Measurements from ENCODE around the gene CCDC33. TPM values are rescaled to one million over a fixed set of nuclear protein-coding genes. Genes with fewer than 3 reads are reported as not detected.

Gene CCDC33
- total RNA-seq, 1 experiment from 2014 or later: 2.7 TPM

DNA sequence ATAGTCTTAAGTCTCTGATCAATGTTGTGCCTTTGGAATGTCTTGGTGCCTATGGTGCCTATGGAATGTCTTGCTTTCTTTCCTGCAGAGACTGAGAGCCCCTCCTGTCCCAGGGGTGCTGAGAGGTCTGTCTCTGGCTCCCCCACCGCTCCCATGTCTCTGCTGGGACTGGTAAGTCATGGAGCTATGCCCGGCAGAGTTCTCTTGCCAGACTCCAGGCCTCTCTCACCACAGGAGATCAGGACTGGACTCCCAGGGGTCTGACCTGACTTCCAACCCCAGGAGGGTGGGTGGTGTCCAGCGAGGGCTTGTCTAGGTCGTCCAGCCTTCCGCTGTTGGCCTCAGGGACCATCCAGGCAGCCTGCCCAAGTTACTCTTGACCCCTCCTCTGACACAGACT is 145.4 kb downstream of the CCDC33 start:
- no peaks in the 10 kb centered on the region for H3K9me3 Mint-ChIP-seq (ENCODE audit: low read depth, unreplicated experiment)
- DNase-seq: no peak
- peak overlapping the region; percentile 90 for H3K27ac Mint-ChIP-seq (ENCODE audit: unreplicated experiment)
- no peaks in the 10 kb centered on the region for H3K27me3 Mint-ChIP-seq (ENCODE audit: unreplicated experiment)
- TF ChIP-seq, protein P1, sequence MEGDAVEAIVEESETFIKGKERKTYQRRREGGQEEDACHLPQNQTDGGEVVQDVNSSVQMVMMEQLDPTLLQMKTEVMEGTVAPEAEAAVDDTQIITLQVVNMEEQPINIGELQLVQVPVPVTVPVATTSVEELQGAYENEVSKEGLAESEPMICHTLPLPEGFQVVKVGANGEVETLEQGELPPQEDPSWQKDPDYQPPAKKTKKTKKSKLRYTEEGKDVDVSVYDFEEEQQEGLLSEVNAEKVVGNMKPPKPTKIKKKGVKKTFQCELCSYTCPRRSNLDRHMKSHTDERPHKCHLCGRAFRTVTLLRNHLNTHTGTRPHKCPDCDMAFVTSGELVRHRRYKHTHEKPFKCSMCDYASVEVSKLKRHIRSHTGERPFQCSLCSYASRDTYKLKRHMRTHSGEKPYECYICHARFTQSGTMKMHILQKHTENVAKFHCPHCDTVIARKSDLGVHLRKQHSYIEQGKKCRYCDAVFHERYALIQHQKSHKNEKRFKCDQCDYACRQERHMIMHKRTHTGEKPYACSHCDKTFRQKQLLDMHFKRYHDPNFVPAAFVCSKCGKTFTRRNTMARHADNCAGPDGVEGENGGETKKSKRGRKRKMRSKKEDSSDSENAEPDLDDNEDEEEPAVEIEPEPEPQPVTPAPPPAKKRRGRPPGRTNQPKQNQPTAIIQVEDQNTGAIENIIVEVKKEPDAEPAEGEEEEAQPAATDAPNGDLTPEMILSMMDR (IDR thresholded peaks at IDR 0.05; ENCODE audit: unreplicated experiment): no peak
- no TSS peak for BruUV-seq (replicated peaks)
- no peak overlapping the region for H3K4me3 Mint-ChIP-seq (ENCODE audit: low read depth, unreplicated experiment)
- peaks cover 81% of the 10 kb centered on the region for H3K4me1 Mint-ChIP-seq (ENCODE audit: low read depth, unreplicated experiment)
- intact Hi-C loops (cut with micrococcal nuclease; ENCODE audit: unreplicated experiment): no loop called here
- peaks cover 25% of the 10 kb centered on the region for H3K36me3 Mint-ChIP-seq (ENCODE audit: insufficient read depth, unreplicated experiment)
- CTCF ChIA-PET: interaction anchor here (0.9 to 1.9 kb wide), 7 partner anchors 26 to 101 kb away, joined by 3 to 23 read pairs (median 4); no protein-coding TSS in a partner anchor

DNA sequence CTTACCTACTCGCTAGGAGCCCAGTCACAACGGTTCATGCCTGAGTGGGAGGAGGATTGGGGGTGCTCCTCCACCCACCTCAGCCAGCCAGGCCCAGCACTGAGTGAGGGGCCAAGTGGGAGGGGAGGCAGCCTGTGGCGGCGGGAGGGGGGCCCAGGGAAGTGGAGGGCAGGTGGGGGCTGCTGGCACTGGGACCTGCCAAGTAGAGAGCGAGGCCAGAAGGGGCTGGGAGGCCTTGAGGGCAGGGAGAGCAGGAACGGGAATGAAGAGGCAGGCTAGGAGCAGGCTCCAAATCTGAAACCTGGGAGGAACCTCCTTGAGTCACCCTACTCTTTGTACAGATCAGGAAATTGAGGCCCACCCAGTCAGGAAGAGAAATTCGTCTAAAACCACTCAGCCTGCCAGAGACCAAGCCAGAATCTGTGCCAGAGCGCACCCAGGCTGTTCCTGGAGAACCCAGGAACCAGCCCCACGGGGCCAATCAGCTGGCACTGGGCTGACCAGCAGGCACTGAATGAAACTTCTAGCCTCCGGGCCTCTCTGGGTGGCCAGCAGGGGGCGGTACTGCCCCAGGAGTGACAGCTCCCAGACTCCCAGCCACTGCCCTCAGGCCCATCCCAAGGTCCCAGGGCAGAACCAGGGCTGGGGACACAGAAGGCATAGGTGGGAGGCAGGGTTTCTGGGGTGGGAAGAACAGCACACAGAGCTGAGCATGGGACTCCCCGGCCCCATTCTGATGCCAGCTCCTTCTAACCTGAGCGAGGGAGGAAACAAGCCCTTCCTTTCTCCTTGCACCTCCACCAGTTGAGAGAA is 146.1 kb downstream of the CCDC33 start:
- Mint-ChIP-seq H3K4me3 (ENCODE audit: low read depth, unreplicated experiment) (no peak overlapping the region), H3K36me3 (ENCODE audit: insufficient read depth, unreplicated experiment) (peaks cover 25% of the 10 kb centered on the region), H3K9me3 (ENCODE audit: low read depth, unreplicated experiment) (no peaks in the 10 kb centered on the region), H3K27me3 (ENCODE audit: unreplicated experiment) (no peaks in the 10 kb centered on the region), H3K4me1 (ENCODE audit: low read depth, unreplicated experiment) (peaks cover 76% of the 10 kb centered on the region), H3K27ac (ENCODE audit: unreplicated experiment) (peak overlapping the region; percentile 90)
- TSS peak; percentile 10 for BruUV-seq (replicated peaks)
- DNase-seq: peak; percentile 98
- CTCF ChIA-PET: interaction anchor here (0.7 to 1.9 kb wide), 17 partner anchors 15 to 107 kb away, joined by 3 to 23 read pairs (median 4); partner anchors contain the start of genes SEMA7A and UBL7
- intact Hi-C loops (cut with micrococcal nuclease; ENCODE audit: unreplicated experiment): loop anchor here (1.0 kb wide), 1 partner anchor 56 kb away; no protein-coding TSS in a partner anchor
- TF ChIP-seq, protein P1 (IDR thresholded peaks at IDR 0.05; ENCODE audit: unreplicated experiment): peak; percentile 99

DNA sequence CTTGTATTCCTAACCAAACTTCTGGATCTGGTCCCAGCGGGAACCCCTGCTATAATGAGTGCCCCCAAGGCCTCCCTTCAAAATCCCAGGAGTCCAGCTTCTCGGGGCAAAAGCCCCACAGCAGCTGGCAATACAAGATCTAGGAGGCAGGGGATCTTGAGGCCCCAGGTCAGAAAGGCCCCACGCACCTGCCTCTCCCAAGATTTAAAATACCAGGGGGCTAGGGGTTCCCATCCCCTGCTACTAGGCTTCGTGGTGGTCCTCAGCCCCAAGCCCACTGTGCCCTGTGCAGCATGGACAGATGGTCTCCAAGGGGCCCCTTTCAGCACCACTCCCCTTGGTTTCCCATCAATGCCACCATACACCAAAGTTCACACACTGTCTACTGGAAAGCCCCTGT is 147.2 kb downstream of the CCDC33 start:
- TF ChIP-seq, protein P1 (IDR thresholded peaks at IDR 0.05; ENCODE audit: unreplicated experiment): no peak
- BruUV-seq (replicated peaks): TSS peak; percentile 34
- DNase-seq: no peak
- Mint-ChIP-seq H3K36me3 (ENCODE audit: insufficient read depth, unreplicated experiment) (peaks cover 25% of the 10 kb centered on the region), H3K4me1 (ENCODE audit: low read depth, unreplicated experiment) (peaks cover 86% of the 10 kb centered on the region), H3K27me3 (ENCODE audit: unreplicated experiment) (no peaks in the 10 kb centered on the region), H3K27ac (ENCODE audit: unreplicated experiment) (peak overlapping the region; percentile 90), H3K4me3 (ENCODE audit: low read depth, unreplicated experiment) (peak overlapping the region; percentile 32), H3K9me3 (ENCODE audit: low read depth, unreplicated experiment) (no peaks in the 10 kb centered on the region)
- CTCF ChIA-PET: interaction anchor here (1.9 to 2.6 kb wide), 3 partner anchors 9 to 57 kb away, joined by 8 to 25 read pairs (median 23); no protein-coding TSS in a partner anchor
- intact Hi-C loops (cut with micrococcal nuclease; ENCODE audit: unreplicated experiment): no loop called here

DNA sequence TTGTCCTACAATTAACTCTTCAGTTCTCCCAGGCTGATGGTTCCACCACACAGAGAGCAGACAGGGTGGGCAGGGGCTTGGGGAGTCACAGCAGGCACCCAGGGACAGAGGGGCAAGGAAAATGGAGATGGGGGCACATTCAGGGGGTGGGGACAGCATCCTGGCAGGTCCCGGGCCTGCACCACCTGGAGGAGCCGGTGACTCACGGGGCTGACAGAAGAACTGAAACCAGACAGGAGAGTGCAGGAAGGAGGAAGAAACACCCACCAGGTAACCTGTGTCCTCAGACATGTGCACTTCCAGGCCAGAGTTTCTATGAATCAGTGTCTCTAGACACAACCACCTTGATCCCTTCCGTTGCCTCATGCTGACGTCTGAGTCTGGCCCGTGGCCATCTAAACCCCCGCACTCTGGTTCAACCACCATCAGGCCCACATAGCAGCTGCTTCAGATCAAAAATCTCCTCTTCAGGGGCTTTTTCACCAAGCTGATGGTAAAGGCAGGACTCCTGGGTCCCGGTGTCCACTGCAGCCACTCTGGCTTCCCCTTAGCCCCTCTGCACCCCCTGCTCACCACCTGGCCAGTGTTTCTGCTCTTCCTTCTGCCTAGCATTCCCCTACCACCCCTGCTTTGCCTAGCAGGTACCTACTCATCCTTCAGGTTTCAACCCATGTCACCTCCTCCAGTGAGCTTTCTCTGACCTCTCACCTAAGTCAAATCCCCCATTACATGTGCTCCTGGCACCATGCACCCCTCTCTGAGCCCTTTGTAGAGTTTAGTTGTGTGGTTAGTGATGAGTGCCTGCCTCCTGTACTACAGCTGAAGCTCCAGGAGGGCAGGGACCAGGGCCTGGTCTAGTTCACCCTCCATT is 147.8 kb downstream of the CCDC33 start:
- intact Hi-C loops (cut with micrococcal nuclease; ENCODE audit: unreplicated experiment): no loop called here
- H3K36me3 Mint-ChIP-seq (ENCODE audit: insufficient read depth, unreplicated experiment): peaks cover 25% of the 10 kb centered on the region
- H3K4me3 Mint-ChIP-seq (ENCODE audit: low read depth, unreplicated experiment): peak overlapping the region; percentile 32
- H3K27ac Mint-ChIP-seq (ENCODE audit: unreplicated experiment): peak overlapping the region; percentile 90
- CTCF ChIA-PET: interaction anchor here (1.0 to 2.6 kb wide), 6 partner anchors 10 to 59 kb away, joined by 3 to 25 read pairs (median 5); no protein-coding TSS in a partner anchor
- BruUV-seq (replicated peaks): TSS peak; percentile 24
- peaks cover 87% of the 10 kb centered on the region for H3K4me1 Mint-ChIP-seq (ENCODE audit: low read depth, unreplicated experiment)
- H3K9me3 Mint-ChIP-seq (ENCODE audit: low read depth, unreplicated experiment): no peaks in the 10 kb centered on the region
- DNase-seq: peak; percentile 92
- H3K27me3 Mint-ChIP-seq (ENCODE audit: unreplicated experiment): no peaks in the 10 kb centered on the region
- TF ChIP-seq, protein P1 (IDR thresholded peaks at IDR 0.05; ENCODE audit: unreplicated experiment): no peak

All from Calu3 (cell line).